Measurements from ENCODE around the gene MYPOP.
"Not testable (repeated sequence)": the region's sequence is repeated elsewhere in the genome, so short reads cannot be mapped to it uniquely, and the experiment has no call there.

The MYPOP gene

DNA sequence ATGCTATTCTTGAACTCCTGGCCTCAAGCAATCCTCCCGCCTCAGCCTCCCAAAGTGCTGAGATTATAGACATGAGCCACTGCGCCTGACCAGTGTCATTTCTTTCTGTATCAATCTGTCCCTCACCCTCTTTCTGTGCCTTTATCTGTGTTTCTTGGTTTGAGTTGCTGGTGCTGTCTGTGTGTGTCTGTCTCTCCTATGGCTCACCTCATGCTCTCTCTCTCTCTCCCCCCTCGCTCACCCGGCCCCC is 26.3 kb downstream of the MYPOP start:
- TF ChIP-seq, protein P1, sequence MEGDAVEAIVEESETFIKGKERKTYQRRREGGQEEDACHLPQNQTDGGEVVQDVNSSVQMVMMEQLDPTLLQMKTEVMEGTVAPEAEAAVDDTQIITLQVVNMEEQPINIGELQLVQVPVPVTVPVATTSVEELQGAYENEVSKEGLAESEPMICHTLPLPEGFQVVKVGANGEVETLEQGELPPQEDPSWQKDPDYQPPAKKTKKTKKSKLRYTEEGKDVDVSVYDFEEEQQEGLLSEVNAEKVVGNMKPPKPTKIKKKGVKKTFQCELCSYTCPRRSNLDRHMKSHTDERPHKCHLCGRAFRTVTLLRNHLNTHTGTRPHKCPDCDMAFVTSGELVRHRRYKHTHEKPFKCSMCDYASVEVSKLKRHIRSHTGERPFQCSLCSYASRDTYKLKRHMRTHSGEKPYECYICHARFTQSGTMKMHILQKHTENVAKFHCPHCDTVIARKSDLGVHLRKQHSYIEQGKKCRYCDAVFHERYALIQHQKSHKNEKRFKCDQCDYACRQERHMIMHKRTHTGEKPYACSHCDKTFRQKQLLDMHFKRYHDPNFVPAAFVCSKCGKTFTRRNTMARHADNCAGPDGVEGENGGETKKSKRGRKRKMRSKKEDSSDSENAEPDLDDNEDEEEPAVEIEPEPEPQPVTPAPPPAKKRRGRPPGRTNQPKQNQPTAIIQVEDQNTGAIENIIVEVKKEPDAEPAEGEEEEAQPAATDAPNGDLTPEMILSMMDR (IDR thresholded peaks at IDR 0.05; ENCODE audit: insufficient read depth, low read length, missing control alignments), result no peak
- no peak for DNase-seq (ENCODE audit: low read depth, low spot score)
- CTCF ChIA-PET, result interaction anchor here (1.0 kb wide), 1 partner anchor 8 kb away, joined by 3 read pairs; no protein-coding TSS in a partner anchor
- POLR2A ChIA-PET, result interaction anchor here (0.6 kb wide), 1 partner anchor 13 kb away, joined by 3 read pairs; no protein-coding TSS in a partner anchor
- no peak overlapping the region for H3K4me3 ChIP-seq (ENCODE audit: low read depth, low read length)

GRCh38 chr19:45874620-45874966 is 27.8 kb downstream of the MYPOP start:
- H3K4me3 ChIP-seq (ENCODE audit: low read depth, low read length), result no peak overlapping the region
- POLR2A ChIA-PET, result no interaction called here
- TF ChIP-seq, protein P1 (IDR thresholded peaks at IDR 0.05; ENCODE audit: insufficient read depth, low read length, missing control alignments), result no peak
- CTCF ChIA-PET, result interaction anchor here (1.6 kb wide), 2 partner anchors 8 to 10 kb away, joined by 3 to 7 read pairs; partner anchors contain the start of gene FOXA3
- no peak for DNase-seq (ENCODE audit: low read depth, low spot score)

DNA sequence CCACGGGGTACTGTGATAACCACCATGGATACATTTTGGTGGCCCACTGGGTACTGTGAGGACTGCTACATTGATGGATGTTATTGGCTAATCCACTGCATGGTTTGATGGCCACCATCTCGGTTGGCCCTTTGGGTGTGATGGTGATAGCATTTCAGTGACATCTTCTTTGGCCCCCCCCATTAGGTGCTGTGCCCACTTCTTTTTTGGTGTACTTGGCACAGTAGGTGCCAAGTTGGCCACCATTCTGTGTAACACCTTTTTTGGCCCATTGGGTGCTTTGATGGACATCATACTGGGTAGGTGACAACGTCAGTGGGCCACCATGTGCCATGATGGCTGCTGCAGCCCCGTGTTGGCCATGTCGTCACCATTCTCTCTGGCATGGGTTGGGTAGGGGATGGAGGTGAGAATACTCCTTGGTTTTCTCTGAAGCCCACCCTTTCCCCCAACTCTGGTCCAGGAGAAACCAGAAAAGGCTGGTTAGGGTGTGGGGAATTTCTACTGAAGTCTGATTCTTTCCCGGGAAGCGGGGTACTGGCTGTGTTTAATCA is 29.1 kb downstream of the MYPOP start:
- TF ChIP-seq, protein P1 (IDR thresholded peaks at IDR 0.05; ENCODE audit: insufficient read depth, low read length, missing control alignments), result no peak
- H3K4me3 ChIP-seq (ENCODE audit: low read depth, low read length), result no peak overlapping the region
- DNase-seq (ENCODE audit: low read depth, low spot score), result no peak
- CTCF ChIA-PET, result interaction anchor here (1.4 to 7.7 kb wide), 2 partner anchors 8 to 9 kb away, joined by 6 to 62 read pairs; partner anchors contain the start of gene FOXA3
- POLR2A ChIA-PET, result no interaction called here

- TF ChIP-seq, protein P1 (IDR thresholded peaks at IDR 0.05; ENCODE audit: insufficient read depth, low read length, missing control alignments), result no peak
- ChIA-PET CTCF (interaction anchor here (1.4 to 7.7 kb wide), 3 partner anchors 8 to 13 kb away, joined by 5 to 62 read pairs (median 6); partner anchors contain the start of gene FOXA3), POLR2A (no interaction called here)
- H3K4me3 ChIP-seq (ENCODE audit: low read depth, low read length), result no peak overlapping the region
- DNase-seq (ENCODE audit: low read depth, low spot score), result no peak
Measured at GRCh38 chr19:45872095-45872919, 30.1 kb downstream of the MYPOP start.

DNA sequence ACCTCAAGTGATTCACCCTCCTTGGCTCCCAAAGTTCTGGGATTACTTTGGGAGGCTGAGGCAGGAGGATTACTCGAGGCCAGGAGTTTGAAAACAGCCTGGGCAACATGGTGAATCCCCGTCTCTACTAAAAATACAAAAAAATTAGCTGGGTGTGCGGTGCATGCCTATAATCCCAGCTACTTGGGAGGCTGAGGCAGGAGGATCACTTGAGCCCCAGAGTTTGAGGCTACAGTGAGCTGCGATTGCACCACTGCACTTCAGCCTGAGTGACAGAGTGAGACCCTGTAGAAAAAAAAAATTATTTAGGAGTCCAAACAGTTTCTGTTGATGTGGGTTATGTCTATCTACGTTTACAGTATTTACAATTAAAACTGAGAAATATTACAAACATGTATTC is 31.6 kb downstream of the MYPOP start:
- DNase-seq (ENCODE audit: low read depth, low spot score), result no peak
- ChIA-PET POLR2A (no interaction called here), CTCF (interaction anchor here (1.0 to 7.7 kb wide), 3 partner anchors 10 to 139 kb away, joined by 3 to 62 read pairs (median 4); no protein-coding TSS in a partner anchor)
- TF ChIP-seq, protein P1 (IDR thresholded peaks at IDR 0.05; ENCODE audit: insufficient read depth, low read length, missing control alignments), result no peak
- no peak overlapping the region for H3K4me3 ChIP-seq (ENCODE audit: low read depth, low read length)

DNA sequence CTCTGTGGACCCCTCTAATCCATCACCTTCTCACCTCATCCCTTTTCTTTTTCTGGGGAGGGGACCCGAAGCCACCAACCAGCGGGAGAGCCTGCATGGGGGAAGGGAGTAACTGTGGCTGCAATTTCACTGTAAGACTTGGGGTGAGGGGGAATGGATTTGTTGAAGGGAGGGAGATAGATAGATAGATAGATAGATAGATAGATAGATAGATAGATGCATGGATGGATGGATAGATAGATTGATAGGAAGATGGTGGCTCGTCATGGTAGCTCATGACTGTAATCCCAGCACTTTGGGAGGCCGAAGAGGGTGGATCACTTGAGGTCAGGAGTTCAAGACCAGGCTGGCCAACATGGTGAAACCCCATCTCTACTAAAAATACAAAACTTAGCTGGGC is 35.2 kb downstream of the MYPOP start:
- not testable (repeated sequence) for H3K4me3 ChIP-seq (ENCODE audit: low read depth, low read length); DNase-seq (ENCODE audit: low read depth, low spot score)
- POLR2A ChIA-PET, result interaction anchor here (0.5 kb wide), 1 partner anchor 168 kb away, joined by 4 read pairs; no protein-coding TSS in a partner anchor
- CTCF ChIA-PET, result interaction anchor here (7.7 kb wide), 1 partner anchor 14 kb away, joined by 62 read pairs; no protein-coding TSS in a partner anchor
